OCI-M2 (cell line): Measurements from ENCODE around the gene SSBP2.
"Not testable (repeated sequence)": the region's sequence is repeated elsewhere in the genome, so short reads cannot be mapped to it uniquely, and the experiment has no call there.

ENCODE experiments used
- DNase-seq: peaks from one replicate; lab custom pipeline; 2025; ENCODE audit not compliant: unreplicated experiment; lab: John Stamatoyannopoulos, UW

The SSBP2 gene

DNA sequence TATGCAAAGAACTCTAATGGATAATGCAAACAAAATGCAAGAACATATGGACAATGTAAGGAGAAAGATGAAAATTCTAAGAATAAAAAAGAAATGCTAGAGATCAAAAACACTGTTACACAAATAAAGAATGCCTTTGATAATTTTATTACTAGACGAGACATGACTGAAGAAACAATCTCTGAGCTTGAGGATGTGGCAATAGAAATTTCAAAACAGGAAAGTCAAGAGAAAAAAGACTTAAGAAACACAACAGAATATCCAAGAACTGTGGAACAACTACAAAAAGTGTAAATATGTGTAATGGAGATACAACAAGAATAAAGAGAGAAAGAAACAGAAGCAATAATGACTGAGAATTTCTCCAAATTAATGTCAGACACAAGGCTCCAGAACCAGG is 216.5 kb downstream of the SSBP2 start:
- DNase-seq, result no peak

DNA sequence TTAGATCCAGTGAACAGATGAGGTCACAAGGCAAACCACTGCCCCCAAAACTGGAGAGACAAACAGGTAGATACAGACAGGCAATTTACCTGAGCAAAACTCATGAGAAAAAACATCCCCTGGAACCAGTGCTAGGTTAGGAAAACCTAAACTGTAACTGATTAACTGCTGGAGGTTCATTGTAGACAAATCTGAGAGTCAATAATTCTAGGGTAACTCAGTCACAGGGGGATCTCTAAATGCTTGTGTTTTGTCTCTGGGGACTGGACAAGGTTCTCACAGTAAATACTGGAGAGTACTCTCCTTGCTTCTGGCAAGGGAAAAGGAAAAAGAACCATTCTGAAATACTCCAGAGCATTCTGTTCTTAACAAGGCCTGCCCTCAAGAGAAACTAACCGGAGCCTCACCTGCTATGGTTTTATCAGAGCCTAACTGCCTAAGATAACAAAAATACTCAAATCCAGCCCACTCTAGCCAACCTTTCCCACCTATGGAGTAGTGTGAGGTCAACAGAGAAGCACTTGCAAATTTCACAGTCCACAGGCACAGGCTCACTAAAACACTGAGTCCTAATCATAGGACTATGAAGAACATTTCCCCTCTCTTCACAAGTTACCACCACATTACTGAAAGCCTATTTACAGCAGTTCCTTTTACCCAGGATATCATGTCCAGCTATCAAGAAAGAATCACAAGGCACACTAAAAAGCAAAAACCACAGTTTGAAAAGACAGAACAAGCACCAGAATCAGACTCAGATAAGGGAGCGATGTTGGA is 217.1 kb downstream of the SSBP2 start:
- DNase-seq, result no peak

DNA sequence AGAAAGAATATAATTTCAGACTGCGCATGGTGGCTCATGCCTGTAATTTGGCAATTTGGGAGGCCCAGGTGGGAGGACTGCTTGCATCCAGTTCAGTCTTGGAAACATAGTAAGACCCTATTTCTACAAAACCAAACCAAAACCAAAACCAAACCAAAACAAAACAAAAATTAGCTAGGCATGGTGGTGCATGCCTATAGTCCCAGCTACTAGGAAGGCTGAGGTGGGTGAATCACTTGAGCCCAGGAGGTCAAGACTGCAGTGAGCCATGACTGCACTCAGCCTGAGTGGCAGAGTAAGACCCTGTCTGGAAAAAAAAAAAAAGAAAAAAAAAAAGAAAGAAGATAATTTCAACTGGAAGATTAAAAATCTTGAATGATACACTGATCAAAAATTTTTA is 220.0 kb downstream of the SSBP2 start:
- no peak for DNase-seq

DNA sequence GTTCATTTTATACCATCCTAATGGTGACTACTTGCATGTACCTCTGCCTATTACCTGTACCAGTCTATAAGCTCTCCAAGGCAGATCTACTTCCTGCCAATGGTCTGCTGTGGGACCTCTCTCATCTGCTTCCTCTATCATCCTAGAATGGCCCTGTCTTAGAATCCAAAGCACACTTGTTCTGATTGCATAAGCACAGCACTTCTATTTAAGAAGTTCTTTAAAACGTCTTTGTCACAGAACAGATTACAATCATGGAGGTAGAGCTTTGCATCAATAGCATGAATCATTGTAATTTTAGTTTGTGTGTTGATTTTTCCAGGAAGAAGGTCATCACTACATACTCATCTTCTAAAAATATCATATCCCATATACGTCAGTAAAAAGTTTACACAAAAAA is 225.2 kb downstream of the SSBP2 start:
- no peak for DNase-seq

DNA sequence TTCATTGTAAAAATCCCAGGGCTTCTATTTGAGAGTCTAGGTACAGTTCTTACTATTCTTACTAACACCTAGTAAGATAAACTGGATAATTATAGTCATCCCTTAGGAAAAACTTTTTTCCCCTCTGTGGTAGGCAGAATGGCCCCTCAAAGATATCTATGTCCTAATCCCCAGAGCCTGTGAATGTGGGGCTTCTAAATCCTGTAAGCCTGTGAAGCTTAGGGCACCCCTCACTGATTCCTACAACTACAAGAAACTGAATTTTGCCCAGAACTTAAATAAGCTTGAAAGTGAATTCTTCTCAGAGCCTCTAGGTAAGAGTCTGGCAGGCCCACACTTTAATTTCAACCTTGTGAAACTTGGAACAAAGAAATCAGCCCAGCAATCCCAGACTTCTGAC is 226.9 kb downstream of the SSBP2 start:
- DNase-seq, result no peak

DNA sequence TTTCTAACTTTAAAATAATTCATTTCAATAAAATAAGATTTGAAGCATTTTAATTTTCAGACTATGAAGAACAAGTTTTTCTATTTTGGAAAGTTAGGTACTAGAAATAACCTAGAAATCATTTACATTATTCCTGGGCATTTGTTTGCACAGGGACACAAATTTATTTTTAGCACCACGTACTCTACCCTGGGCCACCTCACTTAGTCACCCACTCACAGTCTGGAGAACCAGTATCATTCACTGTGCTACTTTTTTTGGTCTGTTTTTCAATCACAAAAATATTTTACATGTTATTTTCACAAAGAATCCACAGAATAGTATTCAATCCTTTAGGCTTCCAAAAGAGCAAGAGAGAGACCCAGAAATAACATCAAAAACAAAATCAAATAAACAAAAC is 228.3 kb downstream of the SSBP2 start:
- DNase-seq, result no peak

DNA sequence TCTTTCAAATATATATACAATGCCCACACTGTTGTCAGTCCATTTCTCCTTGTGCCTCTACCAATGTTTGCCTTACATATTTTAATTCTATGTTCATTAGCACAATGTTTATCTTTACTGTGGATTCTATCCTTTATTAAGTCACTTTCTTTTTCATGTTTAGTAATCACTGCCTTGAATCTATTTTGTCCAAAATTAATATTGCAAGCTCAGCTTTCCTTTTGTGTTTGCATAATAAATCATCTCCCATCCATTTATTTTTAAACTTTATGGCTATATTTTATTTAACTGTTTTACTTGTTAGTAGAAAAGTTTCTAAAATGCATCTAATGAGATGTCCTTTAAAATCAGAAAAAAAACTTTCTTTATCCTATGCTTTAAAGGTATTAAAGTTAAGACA is 230.1 kb downstream of the SSBP2 start:
- no peak for DNase-seq

DNA sequence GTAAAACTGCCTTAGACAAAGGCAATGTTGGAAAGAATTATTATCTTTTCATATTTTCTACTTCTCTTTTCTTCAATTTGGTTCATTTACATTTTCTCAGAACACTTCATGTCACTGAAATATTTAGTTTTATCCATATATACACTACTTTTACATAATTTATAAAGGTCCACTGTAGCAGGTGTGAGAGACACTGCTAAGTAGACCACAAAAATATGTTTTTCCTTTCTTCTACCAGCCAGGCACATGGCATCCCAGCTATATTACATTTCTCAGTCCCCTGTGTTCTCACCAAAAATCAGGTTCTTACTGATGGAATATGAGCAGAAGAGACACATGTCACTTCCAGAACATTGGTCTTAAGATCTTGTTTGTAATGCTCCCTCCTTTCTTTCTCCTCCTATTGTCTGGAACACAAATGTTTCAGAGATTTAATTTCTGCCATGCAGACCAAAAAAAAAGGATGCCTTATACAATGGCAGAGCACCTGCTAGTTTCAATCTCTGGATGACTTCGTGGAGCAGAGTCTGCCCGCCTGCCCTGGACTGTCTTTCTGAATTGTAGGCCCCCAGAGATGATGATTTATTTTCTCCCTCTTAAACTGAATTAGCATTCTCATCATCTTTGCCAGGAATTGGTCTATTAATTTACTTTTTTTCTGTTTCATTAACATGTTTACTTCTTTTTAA is 231.5 kb downstream of the SSBP2 start:
- no peak for DNase-seq

DNA sequence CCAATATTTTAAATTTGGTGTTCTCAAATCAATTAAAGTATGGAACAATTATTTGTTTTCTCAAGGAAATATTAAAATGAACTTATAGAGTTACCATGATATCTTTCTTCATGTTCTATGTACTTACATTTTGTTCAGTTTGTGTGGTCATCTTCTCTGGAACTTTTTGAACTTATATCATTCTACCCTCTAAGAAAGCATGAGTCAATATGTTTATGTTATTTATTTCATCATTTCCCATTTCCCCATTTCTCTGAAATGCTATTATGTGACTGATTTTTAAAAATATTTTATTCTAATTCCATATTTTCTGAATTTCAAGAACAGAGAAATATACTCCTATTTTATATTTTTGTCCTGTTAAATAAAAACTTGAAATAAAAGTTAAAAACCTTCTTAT is 233.4 kb downstream of the SSBP2 start:
- DNase-seq, result no peak

DNA sequence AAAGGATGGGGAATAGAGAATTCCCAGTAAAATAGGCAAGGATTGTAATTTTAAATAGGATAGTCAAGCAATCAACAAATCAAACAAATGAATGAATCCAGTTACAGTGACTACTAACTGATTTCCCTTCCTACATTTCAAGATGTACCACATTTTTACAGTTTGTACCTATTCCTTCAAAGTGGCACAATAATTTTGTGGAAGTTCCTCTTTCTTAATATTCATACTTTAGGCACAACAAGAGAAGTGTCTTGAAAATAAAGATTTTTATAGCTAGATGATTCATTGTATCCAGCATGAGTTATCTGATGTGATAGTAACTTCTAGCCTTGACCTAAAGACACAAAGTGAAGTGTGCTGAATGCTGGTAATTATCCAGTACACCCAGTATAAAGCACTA is 234.8 kb downstream of the SSBP2 start:
- DNase-seq, result no peak

DNA sequence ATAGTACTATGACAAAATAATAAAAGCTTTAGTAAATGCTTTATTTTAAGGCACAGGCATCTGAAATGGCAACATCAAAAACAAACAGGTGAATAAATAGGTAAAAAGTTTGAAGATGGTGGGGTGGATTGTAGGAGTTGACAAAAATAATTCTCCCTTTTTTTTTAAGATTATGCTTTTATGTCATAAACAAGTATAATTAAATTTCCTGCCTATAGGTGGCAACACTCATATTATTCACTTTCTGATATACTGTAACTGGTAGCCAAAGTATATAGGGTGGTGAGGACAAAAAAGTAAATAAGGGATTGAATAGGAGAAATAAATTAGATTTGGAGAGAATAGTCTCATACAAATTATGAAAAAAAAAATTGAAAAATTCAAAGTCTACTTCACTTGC is 236.9 kb downstream of the SSBP2 start:
- DNase-seq, result no peak

DNA sequence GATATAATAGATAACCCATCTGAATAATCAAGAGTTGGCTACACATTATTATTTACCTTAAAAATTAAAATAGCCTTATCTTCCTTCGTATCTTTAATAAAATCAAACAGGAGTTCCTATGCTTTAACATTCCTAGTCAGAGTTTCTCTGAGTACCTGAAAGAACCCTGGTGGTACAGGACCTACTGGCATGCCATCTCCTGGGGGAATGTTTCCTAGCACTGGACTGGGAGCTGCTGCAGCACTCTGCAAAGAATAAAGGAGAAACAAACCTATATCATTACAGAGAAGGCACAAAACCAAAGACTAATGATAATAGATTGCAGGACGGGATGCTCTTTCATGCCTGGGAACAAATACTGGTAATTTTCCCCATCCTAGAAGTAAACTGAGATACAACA is 237.4 kb downstream of the SSBP2 start:
- DNase-seq, result no peak

DNA sequence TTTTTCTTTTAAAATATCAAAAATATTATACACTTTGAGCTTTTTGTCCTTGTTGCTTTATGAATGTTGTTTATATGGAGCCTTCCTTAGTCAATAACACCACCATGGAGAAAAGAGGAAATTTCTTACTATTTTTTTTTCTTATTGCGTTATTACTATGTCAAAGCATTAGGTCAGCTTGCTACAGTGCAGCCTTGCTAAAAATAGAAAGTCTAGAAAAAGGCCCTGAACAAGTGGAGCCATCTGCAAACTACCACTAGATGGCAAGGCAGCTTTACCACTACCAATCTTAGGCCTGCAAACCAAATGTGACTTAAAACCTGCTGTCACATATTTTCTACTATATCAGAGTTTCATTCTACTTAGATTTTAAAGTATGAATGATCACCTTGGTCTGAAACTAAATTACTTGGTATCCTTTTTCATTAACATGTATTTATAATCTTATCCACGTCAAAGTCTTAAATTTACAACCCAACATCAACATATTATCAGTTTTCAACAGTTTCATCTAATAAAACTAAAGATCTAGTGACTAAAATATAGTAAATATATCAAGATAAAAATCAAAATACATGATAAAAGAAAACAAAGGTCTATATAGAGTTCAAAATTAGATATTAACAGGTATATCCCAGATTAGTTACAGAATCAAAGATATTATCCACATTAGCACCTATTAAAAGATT is 243.9 kb downstream of the SSBP2 start:
- no peak for DNase-seq

DNA sequence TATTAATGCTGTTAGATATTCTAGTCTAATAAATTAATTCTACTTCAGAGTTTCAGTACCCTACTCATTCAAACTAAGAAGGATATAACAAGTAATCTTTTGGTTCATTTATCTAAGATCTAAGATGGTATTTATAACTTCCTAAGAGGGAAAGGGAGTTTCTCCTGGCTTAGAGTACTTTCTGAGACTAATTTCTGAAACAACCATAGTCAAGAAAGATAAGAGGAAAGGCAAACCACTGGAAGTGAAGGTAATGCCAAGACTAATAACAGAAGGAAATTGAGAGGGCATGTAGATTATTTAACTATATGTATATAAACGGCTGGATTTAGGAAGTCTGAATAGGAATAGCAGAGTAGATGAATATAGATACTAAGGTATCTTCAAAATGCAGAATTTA is 244.5 kb downstream of the SSBP2 start:
- no peak for DNase-seq

DNA sequence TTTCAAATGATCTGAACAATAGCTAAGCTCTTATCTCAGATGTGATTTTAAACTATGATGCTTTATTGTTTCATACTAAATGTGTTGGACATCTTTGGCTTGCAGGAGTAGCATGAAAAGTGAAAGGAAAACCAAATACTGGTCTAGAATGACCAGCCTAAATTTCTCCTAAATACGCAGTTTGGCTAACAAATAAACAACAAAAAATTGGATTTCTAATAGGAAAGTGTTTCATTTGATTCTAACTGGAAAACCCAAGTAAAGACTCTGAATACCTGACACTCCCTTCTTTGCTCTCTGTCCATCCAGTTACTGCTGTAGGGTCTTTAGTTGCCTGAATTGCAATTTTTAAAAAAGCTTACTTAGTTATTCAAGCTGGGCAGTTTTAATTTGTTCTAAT is 245.2 kb downstream of the SSBP2 start:
- DNase-seq, result no peak

DNA sequence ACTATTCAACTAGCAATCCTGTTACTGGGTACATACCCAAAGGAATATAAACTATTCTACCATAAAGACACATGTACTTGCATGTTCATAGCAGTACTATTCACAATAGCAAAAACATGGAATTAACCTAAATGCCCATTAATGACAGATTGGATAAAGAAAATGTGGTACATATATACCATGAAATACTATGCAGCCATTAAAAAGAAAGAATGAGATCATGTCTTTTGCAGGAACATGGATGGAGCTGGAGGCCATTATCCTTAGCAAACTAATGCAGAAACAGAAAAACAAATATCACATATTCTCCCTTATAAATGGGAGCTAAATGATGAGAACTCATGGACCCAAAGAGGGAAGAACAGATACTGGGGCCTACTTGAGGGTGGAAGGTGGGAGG is 247.3 kb downstream of the SSBP2 start:
- not testable (repeated sequence) for DNase-seq

DNA sequence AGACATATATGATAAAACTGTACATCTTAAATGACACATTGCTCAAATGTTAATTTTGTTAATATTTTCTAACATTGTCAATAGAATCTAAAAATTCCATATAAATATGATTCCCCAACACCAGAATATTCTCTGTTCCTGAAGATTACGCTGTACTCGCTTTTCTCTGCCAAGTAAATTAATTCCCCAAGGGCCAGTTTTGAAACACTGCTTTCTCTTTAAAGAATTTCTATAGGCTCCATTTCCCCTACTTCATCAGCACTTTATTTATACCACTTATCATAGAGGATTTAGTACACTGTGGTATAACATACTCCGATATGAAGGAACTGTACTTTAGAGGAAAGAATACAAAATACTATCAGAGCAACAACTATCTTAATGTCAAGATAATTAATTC is 255.6 kb downstream of the SSBP2 start:
- DNase-seq, result no peak

DNA sequence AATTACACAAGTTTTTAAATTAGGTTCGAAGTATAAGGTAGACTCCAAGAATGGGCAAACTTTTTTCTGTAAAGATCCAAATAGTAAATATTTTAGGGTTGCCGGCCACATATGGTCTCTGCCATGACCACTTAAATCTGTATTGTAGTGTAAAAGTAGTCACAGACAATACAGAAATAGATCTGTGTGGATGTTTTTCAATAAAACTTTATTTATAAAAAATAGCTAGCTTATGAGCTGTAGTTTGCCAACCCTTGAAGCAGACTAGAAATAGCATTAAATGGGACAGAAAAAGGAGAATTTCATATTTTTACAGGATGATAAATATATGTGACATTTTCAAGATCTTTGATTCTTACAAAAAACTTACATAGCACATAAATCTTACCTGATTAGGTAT is 262.0 kb downstream of the SSBP2 start:
- no peak for DNase-seq

DNA sequence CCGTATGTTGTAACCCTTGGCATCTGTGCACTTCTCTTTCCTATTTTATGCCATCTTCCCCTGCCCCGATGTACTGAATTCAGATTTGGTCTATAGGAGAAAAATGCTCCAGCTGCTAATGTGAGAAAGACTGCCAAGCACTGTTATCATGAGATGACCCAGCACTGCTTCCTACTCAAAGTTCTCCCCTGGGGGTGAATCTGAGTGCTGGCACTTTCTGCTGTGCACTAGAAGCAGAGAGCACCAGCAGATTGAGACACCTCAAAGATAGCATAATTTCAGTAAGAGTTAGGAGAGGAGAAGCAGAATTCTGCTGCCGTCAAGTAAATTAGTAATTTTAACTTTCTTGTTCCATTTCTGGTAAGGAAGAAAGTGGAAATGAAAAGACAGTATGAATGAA is 264.2 kb downstream of the SSBP2 start:
- no peak for DNase-seq

DNA sequence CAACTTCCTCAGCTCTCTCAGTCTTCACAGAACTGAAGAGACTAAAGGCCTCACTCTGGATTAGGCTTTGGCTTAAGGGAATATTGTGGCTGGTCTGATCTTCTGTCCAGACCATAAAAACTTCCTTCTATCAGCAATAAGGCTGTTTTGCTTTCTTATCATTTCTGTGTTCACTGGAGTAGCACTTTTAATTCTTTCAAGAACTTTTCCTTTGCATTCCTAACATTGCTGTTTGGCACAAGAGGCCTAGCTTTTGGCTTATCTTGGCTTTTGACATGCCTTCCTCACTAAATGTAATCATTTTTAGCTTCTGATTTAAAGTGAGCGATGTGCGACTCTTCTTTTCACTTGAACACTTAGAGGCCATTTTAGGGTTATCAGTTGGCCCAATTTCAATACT is 268.3 kb downstream of the SSBP2 start:
- DNase-seq, result no peak

DNA sequence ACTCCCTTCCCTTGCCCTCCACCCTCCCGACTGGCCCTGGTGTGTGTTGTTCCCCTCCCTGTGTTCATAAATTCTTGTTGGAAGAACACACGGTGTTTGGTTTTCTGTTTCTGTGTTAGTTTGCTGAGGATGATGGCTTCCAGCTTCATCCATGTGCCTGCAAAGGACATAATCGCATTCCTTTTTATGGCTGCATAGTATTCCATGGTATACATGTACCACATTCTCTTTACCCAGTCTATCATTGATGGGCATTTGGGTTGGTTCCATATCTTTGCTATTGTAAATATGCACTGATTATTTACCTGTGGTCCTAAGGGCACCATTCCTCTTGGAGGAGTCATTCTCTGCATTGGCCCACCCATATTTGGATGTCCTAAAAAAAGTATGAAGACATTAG is 277.5 kb downstream of the SSBP2 start:
- DNase-seq, result not testable (repeated sequence)

DNA sequence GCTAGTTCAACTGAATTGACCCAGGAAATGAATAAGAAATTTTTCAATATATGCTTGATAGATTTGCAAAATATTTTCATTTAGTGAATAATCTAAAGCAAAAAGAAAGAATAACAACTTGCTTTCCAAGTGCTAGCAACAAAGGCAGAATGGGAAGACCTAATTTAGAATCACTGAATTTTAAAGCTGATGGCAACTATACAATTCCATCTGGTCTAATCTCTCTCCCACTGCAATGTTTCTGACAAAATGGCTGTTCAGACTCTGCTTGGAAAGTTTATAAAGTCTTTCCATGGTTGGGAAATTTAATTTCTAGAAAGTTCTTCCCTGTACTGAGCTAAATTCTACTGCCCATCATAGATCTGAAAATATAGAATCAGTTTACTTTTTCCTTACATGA is 281.2 kb downstream of the SSBP2 start:
- DNase-seq, result no peak
